ENCODE data around the gene SPNS2.
A peak's percentile ranks its signal among the peaks of the same experiment; 100 is the strongest.

SPNS2 gene

GRCh38 chr17:4498461-4499397 is at the start of gene SPNS2:
Gene SPNS2 (plus strand): TSS chr17:4498881. CDS start chr17:4499048, 167 bp downstream.
- H3K4me3 ChIP-seq (ENCODE audit: low read length, poor library complexity, severe bottlenecking), result peak within 1 kb of the TSS; percentile 77
- peaks cover 39% of the 10 kb centered on the region for H3K79me2 ChIP-seq (ENCODE audit: insufficient read depth, low read length)
- no peaks in the 10 kb centered on the region for H4K20me1 ChIP-seq (ENCODE audit: insufficient read depth, low read length, poor library complexity, severe bottlenecking)
- H3K9me2 ChIP-seq (replicated peaks; ENCODE audit: low read depth, low read length), result no peaks in the 10 kb centered on the region
- H3K4me2 ChIP-seq (ENCODE audit: low read depth, low read length, poor library complexity, severe bottlenecking), result peak within 1 kb of the TSS; percentile 95
- no peaks in the 10 kb centered on the region for H3K9me3 ChIP-seq (ENCODE audit: insufficient read depth, low read depth, low read length)
- no peaks in the 10 kb centered on the region for H3K36me3 ChIP-seq (ENCODE audit: insufficient read depth, low read length)
- peak within 1 kb of the TSS; percentile 83 for H2AFZ ChIP-seq (ENCODE audit: low read length)
- no peak for TF ChIP-seq EZH2phosphoT487 (IDR thresholded peaks at IDR 0.05; ENCODE audit: borderline replicate concordance)
- TF ChIP-seq CTCF (conservative IDR thresholded peaks at IDR 0.05; ENCODE audit: low read length), result no peak; the same call in 1 of the 2 replicates
- H3K27me3 ChIP-seq (ENCODE audit: insufficient read depth, low read length, poor library complexity, severe bottlenecking), result no peaks in the 10 kb centered on the region
- peak within 1 kb of the TSS; percentile 79 for H3K9ac ChIP-seq (ENCODE audit: low read depth, low read length, poor library complexity, severe bottlenecking)
- peaks cover 4% of the 10 kb centered on the region for H3F3A ChIP-seq (ENCODE audit: low read depth)
- H3K4me1 ChIP-seq (ENCODE audit: insufficient read depth, low read length, poor library complexity, severe bottlenecking), result peaks cover 40% of the 10 kb centered on the region

- Histone ChIP-seq H3K9me2 (replicated peaks; ENCODE audit: low read depth, low read length) (no peaks in the 10 kb centered on the region), H4K20me1 (ENCODE audit: insufficient read depth, low read length, poor library complexity, severe bottlenecking) (peaks cover 23% of the 10 kb centered on the region), H3F3A (ENCODE audit: low read depth) (no peaks in the 10 kb centered on the region), H3K27me3 (ENCODE audit: insufficient read depth, low read length, poor library complexity, severe bottlenecking) (no peaks in the 10 kb centered on the region), H3K4me1 (ENCODE audit: insufficient read depth, low read length, poor library complexity, severe bottlenecking) (peaks cover under 1% of the 10 kb centered on the region), H3K79me2 (ENCODE audit: insufficient read depth, low read length) (peaks cover 40% of the 10 kb centered on the region), H3K4me3 (ENCODE audit: low read length, poor library complexity, severe bottlenecking) (no peak overlapping the region), H3K4me2 (ENCODE audit: low read depth, low read length, poor library complexity, severe bottlenecking) (no peak overlapping the region), H3K9ac (ENCODE audit: low read depth, low read length, poor library complexity, severe bottlenecking) (no peak overlapping the region), H3K9me3 (ENCODE audit: insufficient read depth, low read depth, low read length) (no peaks in the 10 kb centered on the region), H2AFZ (ENCODE audit: low read length) (no peak overlapping the region), H3K36me3 (ENCODE audit: insufficient read depth, low read length) (peaks cover 84% of the 10 kb centered on the region)
- TF ChIP-seq EZH2phosphoT487 (IDR thresholded peaks at IDR 0.05; ENCODE audit: borderline replicate concordance) (no peak), CTCF (conservative IDR thresholded peaks at IDR 0.05; ENCODE audit: low read length) (no peak)
These were observed 48.9 kb upstream of the SPNS2 start for GRCh38 chr17:4449736-4450135.

- H3K27me3 ChIP-seq (ENCODE audit: insufficient read depth, low read length, poor library complexity, severe bottlenecking), result no peaks in the 10 kb centered on the region
- no peaks in the 10 kb centered on the region for H3K9me3 ChIP-seq (ENCODE audit: insufficient read depth, low read depth, low read length)
- no peaks in the 10 kb centered on the region for H3K9me2 ChIP-seq (replicated peaks; ENCODE audit: low read depth, low read length)
- H3K36me3 ChIP-seq (ENCODE audit: insufficient read depth, low read length), result peaks cover 87% of the 10 kb centered on the region
- H3F3A ChIP-seq (ENCODE audit: low read depth), result no peaks in the 10 kb centered on the region
- H3K9ac ChIP-seq (ENCODE audit: low read depth, low read length, poor library complexity, severe bottlenecking), result no peak overlapping the region
- peaks cover 14% of the 10 kb centered on the region for H4K20me1 ChIP-seq (ENCODE audit: insufficient read depth, low read length, poor library complexity, severe bottlenecking)
- H3K4me2 ChIP-seq (ENCODE audit: low read depth, low read length, poor library complexity, severe bottlenecking), result no peak overlapping the region
- peaks cover 32% of the 10 kb centered on the region for H3K79me2 ChIP-seq (ENCODE audit: insufficient read depth, low read length)
- TF ChIP-seq EZH2phosphoT487 (IDR thresholded peaks at IDR 0.05; ENCODE audit: borderline replicate concordance), result no peak
- no peak for TF ChIP-seq CTCF (conservative IDR thresholded peaks at IDR 0.05; ENCODE audit: low read length)
- H3K4me1 ChIP-seq (ENCODE audit: insufficient read depth, low read length, poor library complexity, severe bottlenecking), result no peaks in the 10 kb centered on the region
- H3K4me3 ChIP-seq (ENCODE audit: low read length, poor library complexity, severe bottlenecking), result no peak overlapping the region
- no peak overlapping the region for H2AFZ ChIP-seq (ENCODE audit: low read length)
These were observed 47.9 kb upstream of the SPNS2 start for GRCh38 chr17:4450710-4451316.
